Body of pancreas (tissue), 4 donors: Measurements from ENCODE around the gene ARHGAP15.

Experiments
- CTCF ChIP-seq, 7 experiments: fragments of 450-650 bp in 4 of 7; fragments of 200-600 bp in 3 of 7; sonication (generic) in 3 of 7; IDR thresholded peaks; one replicate each; pipeline ENCODE4 v1.5.1; 2016 to 2019; ENCODE audit warnings: antibody characterized with exemption in 7 of 7
- POLR2A ChIP-seq, 3 donors: fragments of 450-650 bp; IDR thresholded peaks; one replicate each; pipeline ENCODE4 v1.6.1; 2016; ENCODE audit warnings: antibody characterized with exemption in 3 of 3, mild to moderate bottlenecking in 2 of 3

- TF ChIP-seq CTCF (IDR thresholded peaks at IDR 0.05) (no peak), POLR2A (IDR thresholded peaks at IDR 0.05) (no peak)
These were observed 503.6 kb downstream of the ARHGAP15 start for GRCh38 chr2:143632751-143633374.
